Head of caudate nucleus (tissue), 42 donors: ENCODE data around the gene SH3BGRL2.
"Not testable (repeated sequence)": the region's sequence is repeated elsewhere in the genome, so short reads cannot be mapped to it uniquely, and the experiment has no call there.

Experiments
- DNase-seq, 42 donors: peaks; one replicate each; pipeline versions ENCODE4 v3.0.0 to v3.0.0-alpha.2; 2020 to 2021; ENCODE audit warnings: mixed read lengths in 7 of 42
- intact Hi-C: fragments of 100-400 bp; cut with DNase I; formaldehyde crosslinking; loops from one replicate; pipeline ENCODE4 v1.15.0; 2022

The SH3BGRL2 gene

GRCh38 chr6:79676785-79677736 lies 45.9 kb downstream of the SH3BGRL2 start:
- intact Hi-C loops: no loop called here
- DNase-seq: no peak

DNA sequence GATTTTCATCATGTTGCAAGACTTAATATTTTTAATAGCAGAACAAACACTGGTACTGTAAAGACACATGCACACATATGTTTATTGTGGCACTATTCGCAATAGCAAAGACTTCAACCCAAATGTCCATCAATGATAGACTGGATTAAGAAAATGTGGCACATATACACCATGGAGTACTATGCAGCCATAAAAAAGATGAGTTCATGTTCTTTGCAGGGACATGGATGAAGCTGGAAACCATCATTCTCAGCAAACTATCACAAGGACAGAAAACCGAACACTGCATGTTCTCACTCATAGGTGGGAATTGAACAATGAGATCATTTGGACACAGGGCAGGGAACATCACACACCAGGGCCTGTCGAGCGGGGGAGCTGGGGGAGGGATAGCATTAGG lies 51.6 kb downstream of the SH3BGRL2 start:
- DNase-seq, intact Hi-C loops: not testable (repeated sequence)

DNA sequence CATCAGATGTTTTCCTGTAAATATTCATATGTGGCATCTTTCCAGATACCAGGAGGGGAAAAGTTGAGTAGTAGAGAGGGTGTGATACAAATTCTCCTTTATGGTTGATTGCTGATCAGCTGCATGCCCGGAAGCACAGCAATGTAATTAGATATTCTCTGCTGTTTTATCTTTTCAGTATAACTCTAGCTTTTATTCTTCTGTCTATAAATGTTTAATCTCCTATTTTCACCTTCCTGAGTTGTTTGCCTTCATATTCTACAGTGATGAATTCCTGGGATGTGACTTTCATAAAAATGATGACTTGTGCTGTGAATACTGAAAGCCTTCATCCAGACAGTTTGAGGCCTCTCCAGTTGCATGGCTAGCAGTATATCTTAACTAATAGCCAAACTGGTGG lies 53.7 kb downstream of the SH3BGRL2 start:
- intact Hi-C loops: no loop called here
- no peak for DNase-seq

DNA sequence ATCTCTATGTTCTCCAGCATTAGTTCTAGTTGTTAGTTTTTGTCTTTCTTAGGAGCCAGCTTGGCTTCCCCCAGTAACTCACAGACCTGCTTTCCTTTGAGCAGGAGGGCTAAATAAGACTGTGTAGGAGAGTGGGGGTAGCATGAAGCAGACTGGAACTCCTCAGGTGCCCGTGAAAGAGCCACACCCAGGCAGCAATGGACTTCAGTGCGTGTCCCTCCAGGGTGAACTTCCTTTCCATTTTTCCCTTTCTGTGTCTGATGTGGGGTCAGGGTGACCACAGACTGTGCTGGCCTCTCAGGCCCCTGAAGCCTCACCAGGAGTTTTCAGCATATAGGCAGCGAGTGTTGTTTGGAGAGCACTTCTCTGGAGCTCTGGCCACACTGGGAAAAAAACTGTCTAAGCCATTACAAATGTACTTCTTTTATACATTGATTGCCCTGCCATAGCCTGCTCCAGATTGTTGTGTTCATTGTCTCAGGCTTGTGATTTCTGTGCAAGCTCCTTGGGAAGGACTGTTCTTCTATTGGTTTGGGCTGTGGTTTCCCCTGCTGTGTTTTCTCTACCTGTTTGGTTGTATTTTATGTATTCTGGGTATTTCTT lies 55.7 kb downstream of the SH3BGRL2 start:
- intact Hi-C loops: no loop called here
- peak in 1 of 42 donors; percentile 38 for DNase-seq

GRCh38 chr6:79687759-79688158 lies 56.6 kb downstream of the SH3BGRL2 start:
- DNase-seq: peak in 1 of 42 donors; percentile 36
- intact Hi-C loops: no loop called here

DNA sequence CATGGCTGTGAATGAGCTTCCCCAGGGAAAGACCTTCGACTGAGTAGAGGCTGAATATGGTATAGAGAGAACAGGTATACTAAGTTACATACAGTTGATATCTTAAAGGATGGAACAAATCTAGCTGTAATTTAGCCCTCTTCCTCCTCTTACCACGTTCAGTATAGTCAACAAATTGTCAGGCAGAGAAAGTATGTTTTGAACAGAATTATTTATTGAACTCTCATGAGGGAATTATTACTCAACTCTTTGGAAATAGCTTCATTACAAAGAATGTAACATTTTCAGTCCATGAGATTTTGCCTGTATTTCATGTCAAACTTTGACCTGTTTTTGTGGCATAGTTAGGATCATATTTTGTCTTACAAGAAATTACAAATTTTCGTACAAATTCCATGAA lies 63.0 kb downstream of the SH3BGRL2 start:
- DNase-seq: no peak
- intact Hi-C loops: no loop called here

- DNase-seq: no peak
- intact Hi-C loops: no loop called here
Measured at GRCh38 chr6:79694623-79695343, 63.7 kb downstream of the SH3BGRL2 start.

DNA sequence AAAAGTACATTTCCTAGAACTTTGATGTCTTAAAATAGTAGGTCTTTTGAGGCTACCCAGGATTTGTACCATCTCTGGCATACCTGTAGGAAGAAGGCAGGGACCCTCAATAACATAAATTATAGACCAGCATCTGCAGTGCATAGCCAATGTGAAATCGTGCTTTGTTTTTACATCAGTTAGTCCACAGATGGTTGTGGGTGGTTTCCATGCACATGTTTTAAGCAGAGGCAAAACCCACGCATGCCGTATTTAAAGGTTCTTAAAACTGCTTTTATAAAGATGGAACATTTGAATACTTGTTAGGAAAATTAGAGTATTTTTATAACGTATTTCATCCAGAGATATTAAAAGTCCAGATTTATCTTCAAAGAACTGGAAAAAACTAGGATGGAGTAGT lies 66.3 kb downstream of the SH3BGRL2 start:
- DNase-seq: peak in 9 of 42 donors; percentile 30 to 66 (median 46)
- intact Hi-C loops: no loop called here

DNA sequence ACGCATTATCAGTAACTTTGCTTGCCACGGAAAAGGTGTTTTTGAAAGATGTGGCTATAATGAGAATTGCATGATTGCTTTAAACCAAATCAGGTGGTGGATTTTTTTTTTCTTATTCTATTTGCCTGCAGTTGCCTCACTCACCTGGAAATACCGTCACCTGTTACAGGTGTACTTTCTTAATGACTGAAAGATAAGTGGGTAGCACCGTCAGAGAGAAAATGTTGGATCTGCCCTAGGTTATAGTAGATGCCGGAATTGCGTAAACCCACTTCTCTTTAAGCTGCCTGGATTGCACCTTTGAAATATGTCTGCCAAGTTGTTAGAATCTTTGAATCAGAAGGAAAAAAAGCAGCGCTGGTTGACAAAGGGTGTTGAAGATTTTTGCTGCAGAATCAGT lies 68.5 kb downstream of the SH3BGRL2 start:
- intact Hi-C loops: no loop called here
- DNase-seq: no peak

- DNase-seq: peak in 6 of 42 donors; percentile 21 to 65 (median 44)
- intact Hi-C loops: no loop called here
Measured at GRCh38 chr6:79702691-79703090, 71.6 kb downstream of the SH3BGRL2 start.

- intact Hi-C loops: no loop called here
Measured at GRCh38 chr6:79704200-79704599, 73.1 kb downstream of the SH3BGRL2 start.

GRCh38 chr6:79705456-79705995 lies 74.4 kb downstream of the SH3BGRL2 start:
- intact Hi-C loops: no loop called here
- DNase-seq: no peak

More at GRCh38 chr6:79704200-79704599, 73.1 kb downstream of the SH3BGRL2 start:
- no peak for DNase-seq

DNA sequence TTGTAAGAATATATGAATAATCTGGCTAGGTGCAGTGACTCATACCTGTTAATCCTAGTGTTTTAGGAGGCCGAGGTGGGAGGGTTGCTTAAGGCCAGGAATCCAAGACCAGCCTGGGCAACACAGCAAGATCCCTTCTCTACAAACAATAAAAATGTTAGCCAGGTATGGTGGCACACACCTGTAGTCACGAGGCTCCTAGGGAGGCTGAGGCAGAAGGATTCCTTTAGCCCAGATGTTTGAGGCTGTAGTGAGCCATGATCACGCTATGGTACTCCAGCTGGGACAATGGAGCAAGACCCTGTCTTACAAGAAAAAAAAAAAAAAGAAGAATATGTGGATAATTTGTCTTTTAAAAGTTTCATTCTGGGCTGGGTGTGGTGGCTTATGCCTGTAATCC lies 75.4 kb downstream of the SH3BGRL2 start:
- DNase-seq: no peak
- intact Hi-C loops: no loop called here

DNA sequence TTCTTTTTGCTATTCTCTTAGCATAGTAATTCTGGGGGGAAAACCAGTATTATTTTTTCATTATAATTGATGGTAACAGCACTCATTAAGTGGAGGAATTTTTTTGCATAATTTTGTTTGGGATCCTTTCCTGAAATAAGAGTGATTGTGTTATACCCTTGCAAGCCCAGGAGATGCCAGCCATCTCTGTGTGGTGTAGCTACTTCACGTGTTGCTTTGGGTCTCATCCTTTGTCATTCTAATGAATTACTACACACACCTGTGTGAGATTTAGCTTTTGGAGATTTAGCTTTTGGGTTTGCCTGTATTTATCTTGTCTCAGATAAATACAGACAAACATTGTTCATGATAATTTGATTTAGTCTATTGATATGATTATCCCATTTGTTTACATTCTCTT lies 76.5 kb downstream of the SH3BGRL2 start:
- intact Hi-C loops: no loop called here
- no peak for DNase-seq

- intact Hi-C loops: no loop called here
Measured at GRCh38 chr6:79708095-79708791, 77.1 kb downstream of the SH3BGRL2 start.

DNA sequence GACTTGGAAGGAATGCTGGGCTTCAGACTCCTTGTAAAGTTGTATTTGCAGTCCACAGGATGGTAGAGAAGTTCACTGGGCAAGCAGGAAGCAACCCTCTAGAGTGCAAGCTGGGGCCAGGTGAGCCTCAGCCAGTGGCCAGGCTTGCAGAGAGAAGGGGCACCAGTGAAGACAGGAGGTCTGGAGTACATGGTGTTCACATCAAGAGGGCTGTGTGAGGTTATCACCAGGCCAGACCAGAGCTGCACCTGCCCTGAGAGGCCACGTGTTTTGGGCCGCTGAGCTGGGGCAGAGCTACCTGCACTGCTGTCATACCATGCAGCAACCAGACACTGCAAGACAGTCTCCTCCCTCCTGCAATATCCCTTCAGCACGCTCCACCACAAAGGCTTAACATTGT lies 79.0 kb downstream of the SH3BGRL2 start:
- intact Hi-C loops: loop anchor here (10.0 kb wide), 1 partner anchor 135 kb away; no protein-coding TSS in a partner anchor

More at GRCh38 chr6:79708095-79708791, 77.1 kb downstream of the SH3BGRL2 start:
- DNase-seq: no peak

GRCh38 chr6:79711167-79711566 lies 80.0 kb downstream of the SH3BGRL2 start:
- DNase-seq: no peak
- intact Hi-C loops: loop anchor here (10.0 kb wide), 1 partner anchor 136 kb away; no protein-coding TSS in a partner anchor

More for the DNA sequence above, 79.0 kb downstream of the SH3BGRL2 start:
- no peak for DNase-seq

- peak in 1 of 42 donors; percentile 47 for DNase-seq
- intact Hi-C loops: loop anchor here (10.0 kb wide), 1 partner anchor 137 kb away; no protein-coding TSS in a partner anchor
Measured at GRCh38 chr6:79712144-79712543, 81.0 kb downstream of the SH3BGRL2 start.
